ENCODE measurements around the gene RHOBTB3.

The RHOBTB3 gene

DNA sequence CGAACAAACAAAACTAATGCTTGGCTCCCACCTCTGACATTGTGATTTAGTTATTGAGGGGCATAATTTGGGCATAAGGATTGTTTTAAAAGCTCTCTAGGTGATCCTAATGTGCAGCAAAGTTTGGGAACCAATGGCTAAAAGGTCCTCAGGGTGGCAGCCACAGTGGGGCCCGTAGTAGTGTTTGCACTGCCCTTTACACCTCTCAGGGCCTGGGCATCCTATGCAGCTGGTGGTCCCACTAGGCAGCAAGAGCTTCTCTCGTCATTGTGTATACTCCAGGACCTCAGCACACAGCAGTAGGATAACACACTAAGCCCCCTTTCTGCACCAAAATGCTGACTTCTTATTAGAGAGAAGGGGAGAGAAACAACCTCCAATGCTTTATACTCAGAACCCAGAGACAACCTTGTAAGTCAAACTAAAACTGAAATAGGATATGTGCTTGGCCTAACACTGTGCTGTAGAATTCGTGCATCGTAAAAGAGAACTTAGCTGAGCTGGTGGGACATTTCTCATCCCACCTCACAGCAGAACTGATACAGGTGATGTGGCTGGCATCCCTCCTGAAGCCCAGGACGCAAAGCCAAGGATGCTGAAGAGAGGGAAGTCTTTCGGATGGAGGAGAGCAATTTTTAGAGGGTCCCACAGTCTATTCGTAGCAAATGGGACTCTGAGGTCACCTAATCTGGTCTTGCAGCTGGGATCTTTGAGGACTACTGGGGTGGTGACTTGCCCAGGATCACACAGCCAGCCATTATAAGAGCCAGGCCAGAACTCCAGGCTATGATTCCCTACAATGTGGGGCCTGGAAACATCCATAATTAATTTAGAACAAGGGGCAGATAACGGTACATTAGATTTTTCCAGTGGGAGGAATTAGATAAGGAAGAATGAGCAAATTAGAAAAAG is 90.2 kb downstream of the RHOBTB3 start:
- H3K4me3 ChIP-seq (ENCODE audit: control insufficient read depth, low read depth, low read length): peak overlapping the region; percentile 65
- DNase-seq (ENCODE audit: low read depth): no peak
- TF ChIP-seq, protein P1, sequence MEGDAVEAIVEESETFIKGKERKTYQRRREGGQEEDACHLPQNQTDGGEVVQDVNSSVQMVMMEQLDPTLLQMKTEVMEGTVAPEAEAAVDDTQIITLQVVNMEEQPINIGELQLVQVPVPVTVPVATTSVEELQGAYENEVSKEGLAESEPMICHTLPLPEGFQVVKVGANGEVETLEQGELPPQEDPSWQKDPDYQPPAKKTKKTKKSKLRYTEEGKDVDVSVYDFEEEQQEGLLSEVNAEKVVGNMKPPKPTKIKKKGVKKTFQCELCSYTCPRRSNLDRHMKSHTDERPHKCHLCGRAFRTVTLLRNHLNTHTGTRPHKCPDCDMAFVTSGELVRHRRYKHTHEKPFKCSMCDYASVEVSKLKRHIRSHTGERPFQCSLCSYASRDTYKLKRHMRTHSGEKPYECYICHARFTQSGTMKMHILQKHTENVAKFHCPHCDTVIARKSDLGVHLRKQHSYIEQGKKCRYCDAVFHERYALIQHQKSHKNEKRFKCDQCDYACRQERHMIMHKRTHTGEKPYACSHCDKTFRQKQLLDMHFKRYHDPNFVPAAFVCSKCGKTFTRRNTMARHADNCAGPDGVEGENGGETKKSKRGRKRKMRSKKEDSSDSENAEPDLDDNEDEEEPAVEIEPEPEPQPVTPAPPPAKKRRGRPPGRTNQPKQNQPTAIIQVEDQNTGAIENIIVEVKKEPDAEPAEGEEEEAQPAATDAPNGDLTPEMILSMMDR (conservative IDR thresholded peaks at IDR 0.05; ENCODE audit: control insufficient read depth, insufficient read depth, low read depth, low read length): no peak

DNA sequence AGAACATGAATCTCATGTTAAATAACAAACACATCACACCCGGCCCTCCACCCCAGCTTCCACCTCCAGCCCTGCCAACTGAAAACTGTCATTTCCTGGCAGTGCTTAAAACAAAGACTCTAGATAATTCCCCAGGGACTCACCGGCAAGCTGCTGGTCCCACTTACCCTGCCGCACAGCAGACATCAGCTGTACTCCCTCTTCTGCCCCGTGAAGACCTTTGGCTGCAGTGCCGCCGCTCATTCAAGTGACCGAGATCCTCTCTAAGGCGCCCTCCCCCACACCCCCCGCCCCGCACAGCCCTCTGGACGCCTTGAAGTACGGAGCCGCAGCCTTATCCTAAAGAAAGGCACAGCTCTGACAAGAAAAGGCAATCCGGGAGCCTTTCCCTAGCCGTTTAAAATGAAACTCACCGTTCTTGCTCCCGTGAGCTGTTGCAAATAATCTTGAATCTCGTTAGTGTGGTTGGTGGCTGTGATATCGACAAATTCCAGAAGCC is 91.0 kb downstream of the RHOBTB3 start:
- TF ChIP-seq, protein P1 (conservative IDR thresholded peaks at IDR 0.05; ENCODE audit: control insufficient read depth, insufficient read depth, low read depth, low read length): no peak
- peak; percentile 63 for DNase-seq (ENCODE audit: low read depth)
- H3K4me3 ChIP-seq (ENCODE audit: control insufficient read depth, low read depth, low read length): peak overlapping the region; percentile 65

DNA sequence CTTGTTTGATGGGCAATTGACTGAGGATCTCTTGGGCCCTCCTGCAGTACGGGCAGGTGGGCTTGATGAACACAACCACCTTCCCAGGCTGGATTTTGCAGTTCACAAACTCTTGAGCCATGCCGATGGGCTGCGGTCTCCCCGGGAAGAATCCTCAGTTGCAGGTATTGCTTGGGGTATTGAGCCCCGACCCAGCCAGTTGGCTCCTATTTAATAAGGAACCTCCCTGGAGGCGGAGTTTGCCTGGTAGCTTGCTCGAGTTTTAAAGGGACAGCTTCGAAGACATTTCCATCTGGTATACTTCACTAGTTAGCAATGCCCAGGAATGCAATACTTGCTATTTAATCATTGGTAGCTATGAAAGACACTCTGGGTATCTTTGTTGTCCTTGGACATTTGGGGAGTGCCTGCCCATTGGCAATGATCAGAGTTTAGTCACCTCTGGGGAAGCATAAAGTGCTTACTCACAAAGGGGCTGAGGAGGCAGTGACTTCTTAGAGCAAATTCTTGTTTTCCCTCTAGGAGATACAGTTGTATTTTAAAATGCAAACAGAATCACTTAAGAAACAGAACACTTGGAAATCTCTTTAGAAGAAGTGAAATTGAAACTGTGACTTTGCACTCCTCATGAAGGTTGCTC is 91.5 kb downstream of the RHOBTB3 start, which contains the start of gene GLRX:
GLRX (minus strand) TSS at position 185 of the 640 bp plus-strand sequence; CDS start at position 121, 64 bp downstream.
- H3K4me3 ChIP-seq (ENCODE audit: control insufficient read depth, low read depth, low read length): peak within 1 kb of the TSS; percentile 65
- TF ChIP-seq, protein P1 (conservative IDR thresholded peaks at IDR 0.05; ENCODE audit: control insufficient read depth, insufficient read depth, low read depth, low read length): no peak
- peak; percentile 96 for DNase-seq (ENCODE audit: low read depth)

DNA sequence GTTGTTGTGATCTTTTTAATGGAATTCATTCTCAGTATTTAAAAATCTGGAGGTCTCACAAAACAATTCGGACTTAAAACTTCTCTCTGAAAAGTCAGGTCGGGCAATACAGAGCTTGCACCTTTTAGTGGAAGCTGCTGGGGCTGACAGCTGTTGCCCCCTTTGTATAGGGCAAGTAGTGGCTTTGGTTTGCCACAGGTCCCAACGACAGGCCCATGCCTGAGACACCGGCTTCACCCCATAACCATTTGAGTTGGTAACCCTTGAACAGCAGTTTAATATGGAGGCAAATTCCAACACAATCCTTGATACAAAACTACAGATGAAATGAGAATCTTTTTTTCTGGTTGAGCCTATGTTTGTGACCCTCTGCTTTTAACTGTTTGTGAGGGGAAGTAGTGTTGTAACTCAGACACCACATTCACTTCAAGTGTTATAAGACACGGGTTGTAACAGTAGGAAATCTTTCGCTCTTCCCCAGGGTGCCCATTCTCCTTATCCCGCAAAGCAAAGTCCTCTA is 92.1 kb downstream of the RHOBTB3 start:
- DNase-seq (ENCODE audit: low read depth): no peak
- TF ChIP-seq, protein P1 (conservative IDR thresholded peaks at IDR 0.05; ENCODE audit: control insufficient read depth, insufficient read depth, low read depth, low read length): peak; percentile 13
- H3K4me3 ChIP-seq (ENCODE audit: control insufficient read depth, low read depth, low read length): peak overlapping the region; percentile 65

DNA sequence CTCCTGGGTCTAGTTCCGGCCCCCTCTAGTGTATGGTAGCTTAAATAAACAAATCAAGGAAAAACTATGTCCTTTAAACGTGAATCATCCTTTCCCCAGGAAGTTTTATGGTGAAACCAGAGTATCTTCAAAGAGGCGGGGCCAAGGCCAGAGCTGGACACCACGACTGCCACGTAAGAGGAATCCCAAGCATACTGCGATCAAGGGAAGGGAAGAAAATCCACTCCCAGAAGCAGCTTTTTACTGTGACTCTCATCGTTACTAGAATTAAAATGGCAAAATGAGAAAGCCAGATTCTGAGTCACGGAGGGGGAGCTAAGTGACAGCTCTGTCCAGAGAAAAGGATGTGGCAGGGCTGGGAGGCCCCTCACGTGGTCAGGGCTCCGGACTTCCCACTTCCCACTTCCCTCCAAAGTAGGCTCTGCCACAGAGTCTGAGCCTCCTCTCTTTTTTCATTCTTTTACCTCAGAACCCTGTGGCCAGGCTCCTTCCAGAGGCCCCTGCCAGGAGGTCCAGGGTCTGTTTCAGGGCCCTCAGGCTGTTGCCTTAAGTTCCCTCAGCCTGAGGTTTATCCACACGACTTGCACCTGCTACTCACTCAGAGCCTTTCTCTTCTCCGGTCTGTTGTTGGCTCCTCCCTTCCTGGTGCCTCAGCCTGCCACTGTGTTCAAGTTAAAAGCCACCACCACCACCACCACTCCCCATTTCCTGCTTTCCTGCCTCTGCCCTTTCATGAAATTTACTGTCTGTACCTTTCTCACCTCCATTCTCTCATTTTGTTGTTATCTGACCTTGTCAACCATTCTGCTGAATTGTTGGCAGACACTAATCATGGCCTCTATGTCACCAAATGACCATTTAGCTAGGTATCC is 92.8 kb downstream of the RHOBTB3 start:
- peak overlapping the region; percentile 65 for H3K4me3 ChIP-seq (ENCODE audit: control insufficient read depth, low read depth, low read length)
- TF ChIP-seq, protein P1 (conservative IDR thresholded peaks at IDR 0.05; ENCODE audit: control insufficient read depth, insufficient read depth, low read depth, low read length): no peak
- DNase-seq (ENCODE audit: low read depth): peak; percentile 96

DNA sequence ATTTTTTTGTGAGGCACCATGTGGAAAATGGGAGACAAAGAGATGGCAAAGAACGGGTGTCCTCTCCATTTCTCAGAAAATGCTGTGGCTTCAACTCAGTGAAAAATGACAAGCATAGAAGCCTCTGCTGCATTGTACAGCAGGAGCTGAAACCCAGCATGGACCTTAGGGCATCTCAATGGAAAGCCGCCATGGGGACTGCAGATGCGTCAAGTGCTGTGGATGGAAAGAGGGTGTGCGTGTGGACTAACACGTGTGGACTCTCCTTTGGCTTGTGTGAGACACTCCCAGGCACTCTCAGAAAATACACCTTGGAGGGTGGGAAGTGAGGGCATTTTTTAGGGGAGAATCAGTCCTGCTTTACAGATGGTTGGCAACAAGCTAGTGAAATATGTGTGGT is 93.6 kb downstream of the RHOBTB3 start:
- DNase-seq (ENCODE audit: low read depth): no peak
- TF ChIP-seq, protein P1 (conservative IDR thresholded peaks at IDR 0.05; ENCODE audit: control insufficient read depth, insufficient read depth, low read depth, low read length): no peak
- no peak overlapping the region for H3K4me3 ChIP-seq (ENCODE audit: control insufficient read depth, low read depth, low read length)
